ENCODE results near the gene CACNB1. TPM values are rescaled to one million over a fixed set of nuclear protein-coding genes. Genes with fewer than 3 reads are reported as not detected.

CACNB1 gene
- total and polyA plus RNA-seq, 2 of the 13 experiments (the other 11 are each of a cell fraction or from before 2014, with no cell fraction given), result 0.75 to 1.5 TPM

GRCh38 chr17:39153599-39154051 lies 43.8 kb downstream of the CACNB1 start (continued):
- peak; percentile 88; the same call in 1 of the 2 replicates for TF ChIP-seq ZNF670 (CRISPR knock-in tag; IDR thresholded peaks at IDR 0.05; ENCODE audit: borderline replicate concordance)
- no peak for TF ChIP-seq CEBPG (CRISPR knock-in tag; IDR thresholded peaks at IDR 0.05)
- no peak for TF ChIP-seq ZNF260 (CRISPR knock-in tag; IDR thresholded peaks at IDR 0.05; ENCODE audit: borderline replicate concordance, low read depth)
- no peak for TF ChIP-seq TSC22D2 (CRISPR knock-in tag; IDR thresholded peaks at IDR 0.05; ENCODE audit: borderline replicate concordance)
- TF ChIP-seq ZNF503 (CRISPR knock-in tag; IDR thresholded peaks at IDR 0.05), result no peak
- 0 out of 2 replicates have a peak, but pooled peaks have one; percentile 53 for TF ChIP-seq NR2F2 (IDR thresholded peaks at IDR 0.05; ENCODE audit: borderline replicate concordance, low read depth)
- no peak for TF ChIP-seq GLMP (CRISPR knock-in tag; IDR thresholded peaks at IDR 0.05; ENCODE audit: borderline replicate concordance)
- no peak for TF ChIP-seq ZNF44 (CRISPR knock-in tag; IDR thresholded peaks at IDR 0.05)
- no peak for TF ChIP-seq ZNF280B (CRISPR knock-in tag; IDR thresholded peaks at IDR 0.05; ENCODE audit: borderline replicate concordance)
- TF ChIP-seq ZMYM4 (CRISPR knock-in tag; IDR thresholded peaks at IDR 0.05), result no peak
- TF ChIP-seq TRIM22 (IDR thresholded peaks at IDR 0.05), result no peak
- TF ChIP-seq GPN1 (CRISPR knock-in tag; IDR thresholded peaks at IDR 0.05; ENCODE audit: borderline replicate concordance), result no peak
- no peak for TF ChIP-seq ZNF552 (CRISPR knock-in tag; IDR thresholded peaks at IDR 0.05; ENCODE audit: borderline replicate concordance)
- TF ChIP-seq ZC3H13 (CRISPR knock-in tag; IDR thresholded peaks at IDR 0.05), result no peak
- 0 out of 2 replicates have a peak, but pooled peaks have one; percentile 6 for TF ChIP-seq ZMYM3 (CRISPR knock-in tag; IDR thresholded peaks at IDR 0.05)
- peak; percentile 33; the same call in 1 of the 2 replicates for TF ChIP-seq ELF1 (CRISPR knock-in tag; IDR thresholded peaks at IDR 0.05)
- no peak for TF ChIP-seq ZNF557 (CRISPR knock-in tag; IDR thresholded peaks at IDR 0.05)
- peak; percentile 74; the same call in 1 of the 2 replicates for TF ChIP-seq ZNF205 (CRISPR knock-in tag; IDR thresholded peaks at IDR 0.05)
- TF ChIP-seq ZSCAN21 (CRISPR knock-in tag; IDR thresholded peaks at IDR 0.05; ENCODE audit: borderline replicate concordance), result peak; percentile 51; the same call in 1 of the 2 replicates
- TF ChIP-seq MTA1 (CRISPR knock-in tag; IDR thresholded peaks at IDR 0.05; ENCODE audit: borderline replicate concordance), result no peak
- peak; percentile 47; the same call in 1 of the 2 replicates for TF ChIP-seq ATF2 (CRISPR knock-in tag; IDR thresholded peaks at IDR 0.05)
- no peak for TF ChIP-seq MED8 (CRISPR knock-in tag; IDR thresholded peaks at IDR 0.05; ENCODE audit: insufficient replicate concordance)
- no peak for TF ChIP-seq ZNF17 (CRISPR knock-in tag; IDR thresholded peaks at IDR 0.05)
- no peak; the same call in 1 of the 2 replicates for TF ChIP-seq CHD4 (IDR thresholded peaks at IDR 0.05; ENCODE audit: borderline replicate concordance, low read length)
